DOHH2 (cell line): ENCODE measurements around the gene PPARA.

Experiments used
- H3F3A ChIP-seq: fragments of 200-600 bp; sonication (generic), shearing (Covaris generic); 2 replicates; pipeline ENCODE4 v1.6.0; 2016; ENCODE audit warnings: antibody characterized with exemption, mild to moderate bottlenecking; ENCODE audit not compliant: control insufficient read depth, insufficient read depth
- H3K27ac ChIP-seq: fragments of 200-600 bp; sonication (generic); 2 replicates; pipeline ENCODE4 v1.5.1; 2014; ENCODE audit warnings: low read depth, mild to moderate bottlenecking, low read length, moderate library complexity
- H3K27me3 ChIP-seq: fragments of 200-600 bp; sonication (generic); 2 replicates; pipeline ENCODE4 v1.6.1; 2014; ENCODE audit warnings: mild to moderate bottlenecking, low read length, mixed read lengths; ENCODE audit not compliant: control insufficient read depth
- H3K36me3 ChIP-seq: fragments of 200-600 bp; sonication (generic); 2 replicates; pipeline ENCODE4 v1.6.1; 2014; ENCODE audit warnings: mild to moderate bottlenecking, low read length, moderate library complexity, mixed read lengths; ENCODE audit not compliant: control insufficient read depth
- H3K4me1 ChIP-seq: fragments of 200-600 bp; sonication (generic); 2 replicates; pipeline ENCODE4 v1.6.1; 2014; ENCODE audit warnings: mild to moderate bottlenecking, low read length, mixed read lengths; ENCODE audit not compliant: control insufficient read depth
- H3K4me2 ChIP-seq: fragments of 200-600 bp; sonication (generic); 2 replicates; pipeline ENCODE4 v1.6.0; 2014; ENCODE audit warnings: mild to moderate bottlenecking, low read length, moderate library complexity
- H3K4me3 ChIP-seq: fragments of 200-600 bp; sonication (generic); 2 replicates; pipeline ENCODE4 v1.5.1; 2014; ENCODE audit warnings: mild to moderate bottlenecking, low read length, mixed read lengths
- H3K79me2 ChIP-seq: fragments of 200-600 bp; sonication (generic); 2 replicates; pipeline ENCODE4 v1.6.1; 2014; ENCODE audit warnings: mild to moderate bottlenecking, low read length, mixed read lengths; ENCODE audit not compliant: control insufficient read depth
- H3K9me2 ChIP-seq: fragments of 200-600 bp; sonication (generic); replicated peaks from 2 replicates; pipeline ENCODE4 v1.6.1; 2014; ENCODE audit warnings: mild to moderate bottlenecking, low read length, mixed read lengths; ENCODE audit not compliant: control insufficient read depth
- H3K9me3 ChIP-seq: fragments of 200-600 bp; sonication (generic); 2 replicates; pipeline ENCODE4 v1.6.1; 2014; ENCODE audit warnings: antibody characterized with exemption, low read length, mixed read lengths; ENCODE audit not compliant: control insufficient read depth, insufficient read depth
- H4K20me1 ChIP-seq: fragments of 200-600 bp; sonication (generic); 2 replicates; pipeline ENCODE4 v1.6.0; 2014; ENCODE audit warnings: low read depth, mild to moderate bottlenecking, antibody characterized with exemption, low read length, moderate library complexity; ENCODE audit not compliant: control insufficient read depth, insufficient read depth
- CTCF ChIP-seq: fragments of 200-600 bp; sonication (generic); IDR thresholded peaks from one replicate; pipeline ENCODE4 v1.5.1; 2014; ENCODE audit warnings: antibody characterized with exemption, mild to moderate bottlenecking, low read depth, low read length; ENCODE audit not compliant: poor library complexity, severe bottlenecking
- EZH2phosphoT487 ChIP-seq: fragments of 200-600 bp; sonication (generic); IDR thresholded peaks from 2 replicates; pipeline ENCODE4 v1.6.1; 2017; ENCODE audit warnings: borderline replicate concordance, mild to moderate bottlenecking, antibody characterized with exemption, low read length, moderate library complexity, mixed read lengths

The PPARA gene

GRCh38 chr22:46214616-46215015, 64.3 kb downstream of the PPARA start:
- no peak overlapping the region for H3K4me2 ChIP-seq
- H3K4me1 ChIP-seq = no peaks in the 10 kb centered on the region
- no peaks in the 10 kb centered on the region for H3K79me2 ChIP-seq
- no peaks in the 10 kb centered on the region for H3K27me3 ChIP-seq
- no peaks in the 10 kb centered on the region for H3K9me3 ChIP-seq
- no peak overlapping the region for H3K27ac ChIP-seq
- no peaks in the 10 kb centered on the region for H3F3A ChIP-seq
- TF ChIP-seq EZH2phosphoT487 (no peak), CTCF (no peak)
- no peak overlapping the region for H3K4me3 ChIP-seq
- H3K9me2 ChIP-seq = no peaks in the 10 kb centered on the region
- no peaks in the 10 kb centered on the region for H3K36me3 ChIP-seq
- no peaks in the 10 kb centered on the region for H4K20me1 ChIP-seq

GRCh38 chr22:46219636-46220035, 69.3 kb downstream of the PPARA start:
- Histone ChIP-seq H3K27me3 (no peaks in the 10 kb centered on the region), H3K9me3 (no peaks in the 10 kb centered on the region), H3K4me1 (no peaks in the 10 kb centered on the region), H3K4me2 (no peak overlapping the region), H3F3A (no peaks in the 10 kb centered on the region), H4K20me1 (no peaks in the 10 kb centered on the region), H3K4me3 (no peak overlapping the region), H3K27ac (no peak overlapping the region), H3K9me2 (no peaks in the 10 kb centered on the region), H3K79me2 (no peaks in the 10 kb centered on the region), H3K36me3 (no peaks in the 10 kb centered on the region)
- TF ChIP-seq CTCF (no peak), EZH2phosphoT487 (no peak)

- TF ChIP-seq CTCF (no peak), EZH2phosphoT487 (no peak)
- Histone ChIP-seq H3K4me3 (no peak overlapping the region), H3K9me3 (no peaks in the 10 kb centered on the region), H3F3A (no peaks in the 10 kb centered on the region), H3K4me1 (no peaks in the 10 kb centered on the region), H3K27me3 (no peaks in the 10 kb centered on the region), H3K4me2 (no peak overlapping the region), H4K20me1 (no peaks in the 10 kb centered on the region), H3K27ac (no peak overlapping the region), H3K36me3 (no peaks in the 10 kb centered on the region), H3K79me2 (no peaks in the 10 kb centered on the region), H3K9me2 (no peaks in the 10 kb centered on the region)
Observed at GRCh38 chr22:46220921-46221320, 70.6 kb downstream of the PPARA start.
